HG03457 (cell line): ENCODE data around the gene DUOX1.

ENCODE experiments used
- ATAC-seq: cut with Tn5 transposase; IDR thresholded peaks from one replicate; pipeline ENCODE4 v1.9.1; 2021; ENCODE audit warnings: moderate number of reproducible peaks; ENCODE audit not compliant: unreplicated experiment

Gene DUOX1

GRCh38 chr15:45140557-45141250, 10.9 kb downstream of the DUOX1 start:
- no peak for ATAC-seq

DNA sequence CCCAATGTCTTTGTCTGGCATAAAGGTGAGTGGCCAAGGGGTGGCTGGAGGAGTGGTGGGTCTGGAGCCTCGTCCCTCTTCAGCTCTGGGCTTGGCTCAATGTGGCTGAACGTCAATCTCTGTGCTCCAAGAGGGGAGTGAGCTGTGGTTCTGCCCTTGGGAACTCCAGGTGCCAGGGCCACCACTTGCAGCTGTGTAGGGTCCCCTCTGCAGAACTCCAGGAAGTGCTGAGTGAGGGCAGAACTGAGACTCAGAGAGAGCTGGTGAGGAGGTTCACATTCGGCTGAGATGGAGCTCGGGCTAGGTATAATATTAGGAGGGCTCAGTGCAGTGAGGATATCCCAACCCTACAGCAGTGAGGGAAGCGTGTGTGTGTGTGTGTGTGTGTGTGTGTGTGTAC, 11.6 kb downstream of the DUOX1 start:
- no peak for ATAC-seq

- ATAC-seq: no peak
These were observed 13.3 kb downstream of the DUOX1 start for GRCh38 chr15:45143056-45143455.

DNA sequence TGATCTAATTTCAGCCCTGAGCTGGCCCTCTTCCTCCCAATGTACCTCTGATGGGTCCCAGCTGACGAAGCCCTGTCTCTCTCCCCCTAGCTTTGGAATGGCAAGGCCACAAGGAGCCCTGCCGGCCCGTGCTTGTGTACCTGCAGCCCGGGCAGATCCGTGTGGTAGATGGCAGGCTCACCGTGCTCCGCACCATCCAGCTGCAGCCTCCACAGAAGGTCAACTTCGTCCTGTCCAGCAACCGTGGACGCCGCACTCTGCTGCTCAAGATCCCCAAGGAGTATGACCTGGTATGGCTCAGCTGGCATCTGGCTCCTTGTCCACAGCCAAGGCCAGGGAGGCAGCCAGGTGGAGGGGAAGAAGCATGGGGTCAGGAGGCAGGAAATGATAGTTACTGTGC, 14.2 kb downstream of the DUOX1 start:
- ATAC-seq: no peak

- no peak for ATAC-seq
These were observed 15.0 kb downstream of the DUOX1 start for GRCh38 chr15:45144775-45145174.

- no peak for ATAC-seq
These were observed 16.6 kb downstream of the DUOX1 start for GRCh38 chr15:45146405-45146804.

DNA sequence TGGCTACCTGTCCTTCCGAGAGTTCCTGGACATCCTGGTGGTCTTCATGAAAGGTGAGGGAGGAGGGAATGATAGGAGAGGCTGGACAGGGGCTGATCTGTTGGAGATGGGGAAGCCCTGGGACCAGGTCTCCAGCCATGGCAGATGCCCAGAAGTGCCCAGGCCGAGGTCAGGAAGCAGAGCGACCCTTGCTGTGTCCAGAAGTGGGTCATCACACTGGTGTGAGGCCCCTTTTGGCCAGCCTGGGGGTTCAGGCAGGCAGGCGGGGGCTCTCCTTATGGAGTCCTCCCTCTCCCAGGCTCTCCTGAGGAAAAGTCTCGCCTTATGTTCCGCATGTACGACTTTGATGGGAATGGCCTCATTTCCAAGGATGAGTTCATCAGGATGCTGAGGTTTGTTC, 17.8 kb downstream of the DUOX1 start:
- no peak for ATAC-seq

GRCh38 chr15:45148076-45149059, 18.6 kb downstream of the DUOX1 start:
- no peak for ATAC-seq

- no peak for ATAC-seq
These were observed 19.3 kb downstream of the DUOX1 start for GRCh38 chr15:45149060-45149459.

DNA sequence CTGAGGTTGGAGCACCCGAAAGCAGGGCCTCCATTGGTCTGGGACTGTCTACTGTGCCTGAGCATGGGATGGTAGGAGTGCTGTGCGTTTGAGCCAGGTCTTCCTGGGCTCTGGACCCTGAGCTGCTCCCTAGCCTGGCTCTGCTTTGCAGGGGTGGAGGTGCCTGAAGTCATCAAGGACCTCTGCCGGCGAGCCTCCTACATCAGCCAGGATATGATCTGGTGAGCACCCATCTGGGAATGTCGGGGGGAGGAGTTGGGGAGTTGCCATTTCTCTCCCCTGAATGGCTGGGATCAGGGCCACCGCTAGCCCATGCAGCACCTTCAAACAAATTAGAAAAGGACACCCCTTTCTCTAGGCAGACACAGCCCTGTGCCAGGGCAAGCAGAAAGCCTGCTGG, 20.7 kb downstream of the DUOX1 start:
- ATAC-seq: no peak

- no peak for ATAC-seq
These were observed 21.2 kb downstream of the DUOX1 start for GRCh38 chr15:45150997-45151396.

DNA sequence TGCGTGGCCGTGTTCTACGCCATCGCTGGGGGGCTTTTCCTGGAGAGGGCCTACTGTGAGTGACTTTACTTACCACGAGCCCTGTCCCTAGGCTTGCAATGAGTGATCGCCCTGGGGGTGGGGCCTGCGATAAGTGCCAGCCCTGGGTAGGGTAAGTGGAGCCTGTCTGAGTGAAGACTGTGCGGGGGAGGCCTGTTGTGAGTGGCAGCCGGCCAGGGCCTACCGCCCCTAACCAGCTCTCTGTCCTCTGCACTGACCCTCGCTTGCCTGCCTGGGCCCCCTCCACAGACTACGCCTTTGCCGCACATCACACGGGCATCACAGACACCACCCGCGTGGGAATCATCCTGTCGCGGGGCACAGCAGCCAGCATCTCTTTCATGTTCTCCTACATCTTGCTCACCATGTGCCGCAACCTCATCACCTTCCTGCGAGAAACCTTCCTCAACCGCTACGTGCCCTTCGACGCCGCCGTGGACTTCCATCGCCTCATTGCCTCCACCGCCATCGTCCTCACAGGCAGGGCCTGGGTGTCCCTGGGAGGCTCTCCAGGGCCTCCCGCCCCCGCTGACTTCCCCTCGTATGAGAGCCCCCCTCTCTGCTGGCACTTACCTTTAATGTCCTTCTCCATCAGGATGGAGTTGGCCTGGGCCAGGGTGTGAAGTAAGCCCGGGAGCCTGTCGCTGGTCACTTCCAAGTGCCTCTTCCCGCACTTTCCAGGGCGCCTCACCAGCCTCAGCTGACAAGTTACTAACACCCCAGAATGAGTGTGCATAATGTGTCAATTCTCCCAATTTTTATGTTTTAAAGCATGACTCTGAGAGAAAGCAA, 22.4 kb downstream of the DUOX1 start:
- no peak for ATAC-seq

- ATAC-seq: no peak
These were observed 25.9 kb downstream of the DUOX1 start for GRCh38 chr15:45155739-45156138.

GRCh38 chr15:45156744-45157455, 27.1 kb downstream of the DUOX1 start:
- no peak for ATAC-seq

DNA sequence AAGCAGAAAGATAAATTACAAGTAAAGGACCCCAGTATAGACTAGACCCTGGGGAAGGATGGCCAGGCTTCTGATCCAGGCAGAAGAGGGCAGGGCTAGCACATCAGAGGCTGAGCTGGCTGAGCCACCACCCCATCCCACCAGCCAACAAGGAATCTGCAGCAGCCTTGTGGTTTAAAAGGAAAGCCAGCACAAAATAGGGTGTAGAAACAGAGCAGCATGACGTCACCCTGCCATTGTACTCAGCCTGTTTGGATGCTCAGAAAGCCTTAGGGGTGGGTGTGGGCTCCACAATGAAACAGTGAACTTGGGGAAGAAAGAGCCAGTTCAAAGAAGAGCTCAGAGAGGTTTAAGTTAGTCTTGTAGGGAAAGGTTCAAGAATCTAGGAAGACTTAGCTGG, 28.2 kb downstream of the DUOX1 start:
- ATAC-seq: no peak

GRCh38 chr15:45161666-45162065, 31.9 kb downstream of the DUOX1 start:
- no peak for ATAC-seq

DNA sequence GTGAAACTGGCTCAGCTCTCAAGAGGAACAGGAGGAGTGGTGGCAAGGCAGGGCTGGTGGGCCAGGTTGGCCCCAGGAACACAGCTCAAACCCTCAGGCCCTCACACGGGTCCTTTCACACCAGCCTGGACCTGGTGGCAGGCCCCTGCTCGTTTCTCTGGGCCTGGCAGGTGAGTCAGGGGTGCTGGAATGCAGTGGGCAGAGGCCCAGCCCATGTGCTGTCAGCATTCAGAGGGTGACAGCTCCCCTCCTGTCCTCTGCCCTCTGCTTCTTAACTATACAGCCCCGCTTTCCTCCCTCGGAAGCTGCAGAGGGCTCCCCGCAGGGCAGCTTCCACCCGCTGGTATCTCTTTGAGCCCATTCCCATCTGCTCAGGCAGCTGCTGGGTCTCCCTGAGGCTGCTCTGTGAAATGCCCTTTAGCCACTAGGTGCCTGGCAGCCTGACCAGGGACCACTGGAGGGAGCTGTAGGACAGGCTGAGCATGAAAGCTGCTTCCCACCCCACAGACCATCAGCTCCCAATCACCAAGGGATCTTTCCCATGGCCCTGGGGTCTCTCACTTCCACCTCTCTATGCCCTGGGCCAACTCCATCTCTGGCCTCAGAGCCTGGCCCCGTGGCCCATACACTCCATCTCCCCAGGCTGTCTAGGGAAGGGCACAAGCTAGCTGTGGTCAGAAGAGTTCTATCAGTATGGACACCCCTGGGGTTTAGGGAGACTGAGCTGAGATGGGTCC, 33.1 kb downstream of the DUOX1 start:
- ATAC-seq: no peak

- no peak for ATAC-seq
These were observed 33.7 kb downstream of the DUOX1 start for GRCh38 chr15:45163508-45163856.

GRCh38 chr15:45164914-45165313, 35.1 kb downstream of the DUOX1 start:
- ATAC-seq: no peak

DNA sequence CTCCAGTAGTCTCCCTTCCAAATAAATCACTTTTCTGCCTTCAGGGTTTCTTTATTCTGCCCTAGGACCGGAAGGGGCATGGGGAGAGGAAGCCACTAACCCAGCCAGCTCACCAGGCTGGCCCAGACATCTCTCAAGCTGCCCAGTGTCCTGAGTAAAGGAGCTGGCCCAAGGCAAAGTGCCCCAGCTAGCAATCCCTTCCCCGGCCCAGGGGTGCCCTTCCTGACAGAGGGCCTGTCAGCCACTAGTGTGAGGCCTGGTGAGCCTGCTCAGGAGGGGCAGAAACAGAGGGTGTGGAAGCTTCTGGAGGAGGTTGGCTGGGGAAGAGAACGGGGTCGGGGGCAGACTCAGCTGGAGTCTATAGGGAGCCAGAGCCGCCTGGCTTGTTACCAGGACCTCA, 35.7 kb downstream of the DUOX1 start:
- ATAC-seq: no peak
